Pulmonary artery endothelial cell (primary cell): ENCODE data around the gene OSBP2. TPM values are rescaled to one million over a fixed set of nuclear protein-coding genes. Genes with fewer than 3 reads are reported as not detected.
A peak's percentile ranks its signal among the peaks of the same experiment; 100 is the strongest.
"Not testable (repeated sequence)": the region's sequence is repeated elsewhere in the genome, so short reads cannot be mapped to it uniquely, and the experiment has no call there.

Experiments used
- DNase-seq: peaks from one replicate; pipeline ENCODE4 v3.0.0-alpha.2; 2011; ENCODE audit warnings: low read depth, low spot score
- total RNA-seq: library from RNA; depleted of rRNA; stranded (reverse); fragments of >200 nt; gene quantifications from 2 replicates; pipeline ENCODE4 v1.2.3, GENCODE V29; 2014

Gene OSBP2
- total RNA-seq, 1 donor from 2014 or later, result 7.3 TPM

GRCh38 chr22:30676565-30676964 lies 18.1 kb upstream of the OSBP2 start:
- not testable (repeated sequence) for DNase-seq

- DNase-seq, result not testable (repeated sequence)
Measured at GRCh38 chr22:30679895-30680690, 14.6 kb upstream of the OSBP2 start.

GRCh38 chr22:30680991-30681770 lies 13.5 kb upstream of the OSBP2 start:
- no peak for DNase-seq

- DNase-seq, result no peak
Measured at GRCh38 chr22:30681831-30682230, 12.8 kb upstream of the OSBP2 start.

- no peak for DNase-seq
Measured at GRCh38 chr22:30685178-30685577, 9.5 kb upstream of the OSBP2 start.

- no peak for DNase-seq
Measured at GRCh38 chr22:30687358-30687757, 7.3 kb upstream of the OSBP2 start.

GRCh38 chr22:30689622-30690021 lies 5.1 kb upstream of the OSBP2 start:
- no peak for DNase-seq

- no peak for DNase-seq
Measured at GRCh38 chr22:30691204-30691603, 3.5 kb upstream of the OSBP2 start.

- no peak for DNase-seq
Measured at GRCh38 chr22:30694171-30694639, 469 bp upstream of the OSBP2 start.

GRCh38 chr22:30695351-30695851 lies 727 bp downstream of the OSBP2 start:
- no peak for DNase-seq

GRCh38 chr22:30695871-30696655 lies 1.4 kb downstream of the OSBP2 start:
- no peak for DNase-seq

- DNase-seq, result no peak
Measured at GRCh38 chr22:30697975-30698374, 3.3 kb downstream of the OSBP2 start.

- DNase-seq, result no peak
Measured at GRCh38 chr22:30701872-30702271, 7.2 kb downstream of the OSBP2 start.

GRCh38 chr22:30702856-30703255 lies 8.2 kb downstream of the OSBP2 start:
- no peak for DNase-seq

- no peak for DNase-seq
Measured at GRCh38 chr22:30704978-30705377, 10.3 kb downstream of the OSBP2 start.

GRCh38 chr22:30705710-30706651 lies 11.3 kb downstream of the OSBP2 start:
- DNase-seq, result no peak

- not testable (repeated sequence) for DNase-seq
Measured at GRCh38 chr22:30709980-30710379, 15.3 kb downstream of the OSBP2 start.

- DNase-seq, result no peak
Measured at GRCh38 chr22:30712094-30712493, 17.4 kb downstream of the OSBP2 start.

- DNase-seq, result no peak
Measured at GRCh38 chr22:30714062-30714461, 19.4 kb downstream of the OSBP2 start.

- peak; percentile 60 for DNase-seq
Measured at GRCh38 chr22:30717331-30717921, 22.8 kb downstream of the OSBP2 start.
